Stimulated activated CD8-positive, alpha-beta memory T cell treated with anti-CD3 and anti-CD28 coated beads, Interleukin-4, amount 100 ng/mL, for 4 hours (primary cell): ENCODE results near the gene GAGE10.

Experiments
- DNase-seq, 2 donors: peaks; one replicate each; pipeline ENCODE4 v3.0.0-alpha.2; 2020; ENCODE audit warnings: low read depth in 2 of 2, low spot score in 1 of 2

GAGE10 gene, protein sequence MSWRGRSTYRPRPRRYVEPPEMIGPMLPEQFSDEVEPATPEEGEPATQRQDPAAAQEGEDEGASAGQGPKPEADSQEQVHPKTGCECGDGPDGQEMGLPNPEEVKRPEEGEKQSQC

DNA sequence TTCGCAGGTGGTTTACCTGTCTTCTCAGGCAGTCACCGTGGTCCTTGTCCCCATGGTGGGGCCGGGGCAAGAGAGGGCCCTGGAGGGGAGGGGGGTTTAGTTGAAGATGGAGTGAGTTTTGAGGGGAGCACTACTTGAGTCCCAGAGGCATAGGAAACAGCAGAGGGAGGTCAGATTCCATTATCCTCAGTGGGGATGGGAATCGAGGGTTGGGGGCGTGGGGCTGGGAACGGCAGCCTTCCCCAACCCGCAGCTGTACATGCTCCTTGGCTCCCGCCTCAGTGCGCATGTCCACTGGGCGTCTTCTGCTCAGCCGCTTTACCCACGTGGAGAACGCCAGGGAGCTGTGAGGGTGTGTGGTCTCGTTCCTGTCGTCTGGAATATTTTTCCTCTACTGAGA, at the start of gene GAGE10:
TSS of gene GAGE10 (plus strand) at position 301 of the 400 bp plus-strand sequence. CDS start 1,214 bp downstream, outside the sequence.
- DNase-seq, result no peak

DNA sequence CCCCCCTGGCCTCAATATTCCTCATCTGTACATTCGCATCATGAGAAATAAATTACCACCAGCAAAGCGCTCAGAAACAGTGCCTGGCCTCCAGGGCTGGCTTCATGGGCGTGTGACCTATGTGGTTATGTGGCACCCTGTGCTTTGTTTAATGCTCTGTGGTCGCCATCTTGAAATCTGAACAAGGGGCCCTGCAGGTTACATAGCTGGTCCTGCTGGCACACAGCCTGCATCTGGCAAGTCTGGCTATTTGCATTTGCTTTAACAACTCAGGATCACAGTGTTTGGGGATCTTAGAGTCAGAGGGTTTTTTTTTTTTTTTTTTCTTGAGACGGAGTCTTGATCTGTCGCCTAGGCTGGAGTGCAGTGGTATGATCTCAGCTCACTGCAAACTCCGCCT, 48.8 kb upstream of the GAGE10 start:
- DNase-seq, result no peak

DNA sequence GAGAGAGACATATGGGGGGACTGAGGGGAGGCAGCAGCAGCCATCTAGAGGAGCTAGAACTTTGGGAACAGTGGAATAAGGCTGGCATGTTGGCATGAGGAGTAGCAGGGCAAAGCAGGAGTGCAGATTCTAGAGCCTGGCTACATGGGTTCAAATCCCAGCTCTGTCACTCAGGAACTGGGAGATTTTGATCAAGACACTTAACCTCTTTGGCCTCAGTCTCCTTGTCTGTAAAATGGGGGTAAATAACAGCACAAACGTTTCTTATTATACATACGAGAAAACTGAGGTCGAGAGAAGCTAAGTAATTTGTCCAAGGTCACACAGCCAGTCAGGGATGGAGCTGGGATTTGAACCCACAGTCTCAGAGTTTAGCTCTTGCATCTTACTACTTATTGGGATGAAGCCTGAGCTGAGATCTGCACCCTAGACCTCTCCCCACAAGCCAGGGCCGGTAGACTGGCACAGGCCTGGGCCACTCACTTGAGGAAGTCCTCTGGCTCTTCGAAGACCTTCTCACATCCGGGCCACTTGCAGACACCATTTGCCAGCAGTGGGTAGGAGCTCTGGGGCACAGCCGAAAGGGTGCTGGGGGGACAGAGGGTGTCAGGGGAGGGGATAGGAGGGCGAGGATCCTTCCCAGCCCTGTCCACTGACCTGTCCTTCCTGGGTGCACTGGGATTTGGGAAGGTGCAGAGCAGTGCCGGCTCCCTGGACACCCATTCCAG, 47.0 kb upstream of the GAGE10 start:
- DNase-seq, result no peak

DNA sequence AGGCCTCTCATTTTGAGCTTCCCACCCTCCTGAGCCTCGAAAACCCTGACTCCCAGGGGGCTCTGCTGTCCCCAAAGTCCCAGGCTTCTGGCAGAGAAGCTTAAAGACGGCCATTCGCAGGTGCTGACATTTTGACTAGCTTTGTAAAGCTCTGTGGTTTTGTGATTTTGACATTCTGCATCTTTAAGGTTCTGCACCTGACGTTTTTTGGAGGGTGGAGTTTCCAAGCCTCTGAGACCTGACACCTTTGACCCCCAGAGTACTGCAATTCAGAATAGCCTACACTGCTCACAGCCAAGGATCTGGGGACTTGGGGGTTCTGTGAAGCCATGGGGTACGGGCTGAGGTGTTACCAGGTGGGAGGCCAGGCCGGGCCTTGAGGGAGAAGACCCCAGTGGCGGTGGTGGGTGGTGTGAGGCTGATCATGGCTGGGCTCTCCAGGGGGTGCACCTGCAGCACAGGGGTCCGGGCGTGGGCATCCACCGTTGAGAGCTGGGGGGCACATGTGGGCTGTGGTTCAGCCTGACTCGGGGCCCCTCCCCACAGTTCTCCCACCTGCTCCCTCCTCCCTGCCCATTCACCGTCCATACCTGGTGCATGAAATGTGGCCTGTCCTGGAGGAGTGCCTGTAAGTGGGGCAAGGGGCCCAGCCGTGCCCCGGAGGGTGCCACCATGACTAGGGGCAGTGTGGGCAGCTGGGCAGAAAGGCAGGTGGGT, 46.2 kb upstream of the GAGE10 start:
- no peak for DNase-seq

DNA sequence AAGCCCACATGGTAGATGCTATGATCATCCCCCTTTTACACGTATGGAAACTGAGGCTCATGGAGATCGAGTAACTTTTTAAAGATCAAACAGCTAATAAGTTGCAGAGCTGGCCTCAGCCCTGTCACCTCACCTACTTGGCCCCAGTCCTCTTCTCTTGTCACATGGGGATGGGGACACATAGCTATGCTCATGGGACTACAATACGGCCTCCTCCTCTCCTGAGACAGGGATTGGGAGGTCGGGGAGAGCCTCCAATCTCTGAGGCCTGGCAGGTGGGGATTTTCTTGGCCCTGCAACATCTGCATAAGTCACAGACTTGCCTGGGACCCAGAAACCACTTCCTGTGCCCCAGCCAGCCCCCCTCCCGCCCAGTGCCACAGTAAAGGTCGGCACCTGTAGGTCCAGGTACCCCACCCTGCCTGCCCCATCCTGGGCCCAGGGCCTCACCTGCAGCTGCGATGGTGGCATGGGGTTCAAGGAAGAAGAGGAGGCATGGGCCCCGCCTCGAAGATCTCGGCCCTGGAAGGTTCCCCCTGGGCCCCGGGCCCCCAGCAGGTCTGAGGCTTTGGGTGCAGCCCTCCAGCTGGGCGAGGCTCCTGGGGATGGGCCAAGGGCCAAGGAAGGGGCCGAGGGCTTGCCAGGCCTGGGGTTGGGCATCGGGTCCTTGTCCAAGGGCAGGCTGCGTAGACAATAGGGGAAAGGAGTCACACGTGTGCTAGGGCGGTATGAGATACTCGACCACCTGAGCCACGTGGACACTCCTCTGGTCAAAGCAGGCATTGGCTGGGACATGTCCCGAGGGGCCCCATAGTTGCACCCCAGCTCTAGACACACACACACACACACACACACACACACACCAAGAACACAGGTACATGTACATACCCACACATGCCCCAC, 45.3 kb upstream of the GAGE10 start:
- DNase-seq, result no peak

DNA sequence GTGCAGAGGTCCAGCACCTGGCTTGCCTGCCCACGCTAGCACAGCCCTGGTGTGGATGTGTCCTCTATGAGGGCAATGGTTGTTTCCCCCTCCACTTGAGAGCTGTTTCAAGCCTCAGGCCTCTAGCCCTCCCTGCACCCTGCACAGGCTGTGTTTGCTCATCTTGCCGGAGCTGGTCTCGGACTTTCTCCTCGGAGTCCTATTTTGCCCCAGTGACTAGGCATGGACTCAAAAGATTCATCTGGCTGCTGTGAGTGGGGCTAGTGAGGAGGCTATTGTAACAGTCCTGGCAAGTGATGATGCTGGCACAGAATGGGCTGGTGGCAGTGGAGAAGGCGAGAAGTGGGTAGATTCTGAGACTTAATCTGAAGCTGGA, 44.7 kb upstream of the GAGE10 start:
- no peak for DNase-seq

DNA sequence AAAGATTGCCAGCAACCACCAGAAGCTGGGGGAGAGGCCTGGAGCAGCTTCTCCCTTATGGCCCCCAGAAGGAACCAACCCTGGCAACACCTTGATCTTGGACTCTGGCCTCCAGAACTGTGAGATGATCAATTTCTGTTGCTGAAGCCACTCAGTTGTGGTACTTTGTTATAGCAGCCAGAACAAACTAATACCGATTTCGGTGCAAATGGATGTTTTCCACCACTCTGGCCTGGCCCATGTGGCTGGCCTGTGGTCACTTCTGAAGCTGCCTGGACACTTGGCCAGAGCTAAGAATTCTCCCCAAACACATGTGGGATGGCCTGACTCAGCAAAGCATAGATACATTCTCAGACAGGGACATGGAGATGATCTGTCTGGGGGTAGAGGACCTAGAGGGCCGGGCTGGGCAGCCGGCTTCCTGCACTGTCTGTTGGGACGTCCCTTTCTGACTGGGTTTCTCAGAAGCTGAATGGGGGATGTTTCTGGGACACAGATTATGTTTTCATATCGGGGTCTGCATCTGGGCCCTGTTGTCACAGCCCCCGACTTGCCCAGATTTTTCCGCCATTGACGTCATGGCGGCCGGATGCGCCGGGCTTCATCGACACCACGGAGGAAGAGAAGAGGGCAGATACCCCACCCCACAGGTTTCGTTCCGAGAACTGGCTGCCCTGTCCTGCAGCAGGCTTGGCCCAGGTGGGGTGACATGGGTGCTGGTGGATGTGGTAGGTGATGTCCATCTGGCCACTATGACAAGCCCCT, 43.0 kb upstream of the GAGE10 start:
- DNase-seq, result no peak

DNA sequence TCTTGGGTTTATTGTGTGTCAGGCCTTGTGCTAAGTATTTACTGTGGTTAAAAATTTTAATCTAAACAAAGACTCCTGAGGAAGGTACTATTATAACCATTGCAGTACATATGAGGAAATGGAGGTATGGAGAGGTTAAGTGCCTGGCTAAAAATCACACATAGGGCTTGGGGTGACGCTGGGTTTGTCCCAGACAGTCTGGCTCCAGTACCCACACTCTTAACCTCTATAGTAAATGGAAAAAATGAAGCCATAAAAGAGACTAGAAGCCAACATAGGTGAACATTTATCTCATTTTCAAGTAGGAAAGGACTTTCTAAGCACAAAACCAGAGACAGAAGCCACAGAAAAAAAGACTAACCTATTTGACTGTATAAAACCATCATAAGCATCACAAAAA, 40.8 kb upstream of the GAGE10 start:
- no peak for DNase-seq

DNA sequence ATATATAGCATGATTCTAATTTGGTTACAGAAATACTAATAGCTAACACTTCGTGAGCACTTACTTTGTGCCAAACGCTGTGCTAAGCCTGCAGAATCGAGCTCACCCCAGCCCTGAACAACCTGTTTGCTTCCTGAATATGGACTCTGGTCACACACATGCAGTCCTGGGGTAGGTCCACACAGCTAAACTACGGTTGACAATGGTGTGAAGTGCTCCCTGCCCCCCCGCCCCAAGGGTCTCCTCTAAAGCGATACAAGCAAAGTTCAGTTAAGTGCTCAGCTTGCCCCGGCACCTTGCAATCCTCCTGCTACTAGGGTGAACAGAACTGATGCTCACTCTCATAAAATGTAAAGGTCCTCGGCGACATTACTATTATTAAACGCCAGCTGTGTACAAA, 39.8 kb upstream of the GAGE10 start:
- no peak for DNase-seq

DNA sequence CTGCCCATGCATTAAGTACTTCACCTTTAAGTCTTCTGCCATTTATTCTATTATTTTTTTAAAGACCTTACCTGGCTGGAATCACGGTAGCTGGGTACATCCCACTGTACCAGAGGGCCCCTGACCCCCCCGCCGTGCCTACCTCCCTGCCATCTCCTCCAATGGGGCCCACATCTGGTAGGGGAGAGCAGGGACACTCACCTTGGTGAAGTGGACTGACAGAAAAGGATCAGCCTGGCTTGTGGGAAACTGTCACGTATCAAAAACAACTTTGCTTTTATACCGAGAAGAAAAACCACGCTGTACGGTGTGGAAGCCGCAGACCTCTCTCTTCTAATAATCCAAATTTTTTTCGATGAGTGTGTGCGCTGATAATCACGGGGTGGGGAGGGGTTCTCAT, 39.0 kb upstream of the GAGE10 start, which contains the start of gene FOXP3:
TSS of gene FOXP3 (minus strand) at position 251 of the 400 bp plus-strand sequence. CDS start 6,205 bp downstream, outside the sequence.
- no peak for DNase-seq

DNA sequence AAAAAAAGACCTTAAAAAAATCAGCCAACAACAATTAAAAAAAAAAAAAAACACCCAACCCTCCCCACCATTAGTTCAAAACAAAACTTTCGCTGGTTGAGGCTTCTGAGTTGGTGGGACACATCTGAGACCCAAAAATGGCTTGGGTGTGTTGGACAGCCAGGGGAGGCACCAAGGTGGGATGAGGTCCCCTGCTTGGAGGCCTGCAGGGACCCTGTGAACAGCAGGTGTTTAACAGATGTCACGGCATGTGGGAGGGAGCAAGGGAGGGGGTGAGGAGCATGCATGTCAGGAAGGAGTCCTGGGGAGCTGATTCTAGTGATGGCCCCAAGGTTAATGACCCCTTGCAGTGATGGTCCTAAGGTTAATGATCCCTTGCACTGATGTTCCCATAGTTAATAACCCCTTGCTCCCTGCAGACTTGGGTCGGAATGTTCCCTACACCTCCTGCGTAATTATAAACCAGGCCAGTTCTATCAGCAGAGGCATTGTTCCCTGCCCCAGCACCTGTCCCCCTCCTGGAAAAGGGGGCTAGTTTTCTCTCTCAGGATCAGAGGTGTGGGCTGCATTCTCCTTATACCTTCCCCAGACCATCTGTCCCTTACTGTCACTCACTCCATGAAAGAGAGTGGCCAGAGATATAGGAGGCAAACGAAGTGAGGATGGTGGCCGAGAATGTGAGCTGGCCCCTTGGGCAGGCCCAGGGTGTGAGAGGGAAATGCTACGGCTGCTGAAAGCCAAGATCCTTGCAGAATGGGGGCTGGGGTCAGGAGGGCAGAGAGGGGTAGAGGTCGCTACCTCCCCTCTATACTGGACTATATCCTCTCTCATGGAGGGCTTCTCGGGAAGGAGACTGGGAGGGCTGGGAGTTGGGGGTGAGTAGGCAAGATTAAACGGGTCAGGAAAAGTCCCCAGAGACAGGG, 36.7 kb upstream of the GAGE10 start:
- DNase-seq, result no peak

DNA sequence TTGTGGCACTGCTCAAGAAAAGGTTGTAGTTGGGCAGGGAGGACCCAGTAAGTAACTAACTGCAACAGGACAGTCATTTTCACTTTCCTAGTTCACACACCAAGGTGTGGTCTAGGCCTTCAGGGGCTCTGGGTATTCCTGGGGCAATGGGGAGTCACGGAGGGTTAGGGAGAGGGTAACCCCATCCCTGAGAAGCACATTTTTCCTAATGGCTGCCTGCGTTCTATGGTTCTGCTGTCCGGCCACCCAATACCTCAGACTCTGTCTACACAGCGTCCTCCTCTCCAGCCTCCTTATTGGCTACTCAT, 34.8 kb upstream of the GAGE10 start:
- DNase-seq, result no peak

DNA sequence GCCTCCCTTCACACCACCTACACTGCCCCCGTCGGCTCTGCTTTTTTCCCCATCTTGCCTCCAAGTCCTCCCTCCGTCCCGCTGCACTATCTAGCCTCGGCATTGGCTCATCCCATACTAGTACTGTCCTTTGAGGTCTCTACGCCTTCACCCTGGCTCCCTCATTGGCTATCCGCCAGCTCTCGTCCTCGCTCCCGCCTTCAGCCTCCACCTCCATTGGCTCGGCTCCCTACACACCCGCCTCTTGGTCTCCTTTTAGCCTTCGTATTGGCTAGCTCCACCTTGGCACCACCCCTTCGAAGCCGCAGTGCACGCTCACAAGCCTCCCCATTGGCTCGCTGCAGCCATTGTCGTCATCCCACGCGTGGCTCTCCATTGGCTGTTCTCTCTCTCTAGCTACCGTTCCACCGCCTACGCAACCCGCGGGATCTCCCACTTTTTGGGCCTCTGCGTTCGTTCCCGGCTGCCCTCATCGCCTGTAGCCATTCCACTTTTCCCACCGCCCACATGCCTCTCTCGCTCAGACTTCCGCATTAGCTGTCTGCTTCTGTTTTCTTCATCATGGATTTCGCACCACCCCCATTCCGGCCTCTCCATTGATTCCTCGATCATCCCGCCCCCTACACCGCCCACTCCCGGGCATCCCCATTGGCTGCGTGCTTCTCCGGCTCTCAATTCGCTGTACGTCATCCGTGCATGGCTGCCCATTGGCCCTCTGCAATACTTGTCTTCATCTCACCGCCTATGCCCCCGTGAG, 34.3 kb upstream of the GAGE10 start:
- peak; percentile 85 to 92 for DNase-seq

DNA sequence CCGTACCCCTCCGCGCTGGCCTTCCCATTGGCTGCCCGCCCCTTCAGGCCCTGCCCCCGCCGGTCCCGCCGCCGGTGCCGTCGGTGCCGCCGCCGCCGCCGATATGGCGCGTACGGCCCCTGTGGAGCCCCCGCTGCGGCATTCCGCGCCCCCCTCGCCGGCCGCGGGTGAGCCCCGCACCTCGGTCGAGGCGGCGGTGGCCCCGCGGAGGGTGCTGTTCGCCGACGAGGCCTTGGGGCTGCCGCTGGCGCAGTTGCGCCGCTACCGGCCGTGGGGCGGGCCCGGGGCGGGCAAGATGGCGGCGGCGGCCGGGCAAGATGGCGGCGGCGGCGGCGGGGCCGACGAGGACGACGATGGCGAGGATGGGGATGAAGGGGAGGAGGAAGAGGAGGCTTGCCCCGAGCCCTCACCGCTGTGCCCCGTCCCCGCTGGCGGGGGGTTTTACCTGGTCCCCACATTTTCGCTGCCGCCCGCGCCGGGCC, 33.6 kb upstream of the GAGE10 start, which contains the start of gene PPP1R3F:
TSS of gene PPP1R3F (plus strand) at position 27 of the 482 bp plus-strand sequence. CDS start at position 104, 77 bp downstream.
- DNase-seq, result no peak

DNA sequence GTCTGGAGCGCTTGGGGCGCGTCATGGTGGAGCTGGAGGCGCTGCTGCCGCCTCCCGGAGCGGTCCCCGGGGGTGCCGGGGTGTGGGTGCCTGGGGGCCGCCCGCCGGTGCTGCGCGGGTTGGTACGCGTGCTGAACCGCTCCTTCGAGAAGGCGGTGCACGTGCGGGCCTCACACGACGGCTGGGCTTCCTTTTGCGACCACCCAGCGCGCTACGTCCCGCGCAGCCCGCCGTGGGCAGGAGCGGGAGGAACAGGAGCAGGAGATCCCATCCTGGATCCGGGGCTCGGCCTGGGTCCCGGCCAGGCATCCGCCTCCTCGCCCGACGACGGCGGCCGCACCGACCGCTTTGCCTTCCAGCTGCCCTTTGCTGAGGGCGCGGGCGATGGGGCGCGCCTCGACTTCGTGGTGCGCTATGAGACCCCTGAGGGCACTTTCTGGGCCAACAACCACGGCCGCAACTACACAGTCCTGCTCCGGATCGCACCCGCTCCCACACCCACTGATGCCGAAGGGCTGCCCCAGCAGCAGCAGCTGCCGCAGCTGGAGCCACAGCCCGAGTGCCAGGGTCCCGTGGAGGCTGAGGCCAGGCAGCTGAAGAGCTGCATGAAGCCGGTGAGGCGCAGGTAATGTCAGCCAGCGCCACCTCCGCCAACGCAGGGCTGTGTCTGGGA, 33.1 kb upstream of the GAGE10 start:
- DNase-seq, result no peak

DNA sequence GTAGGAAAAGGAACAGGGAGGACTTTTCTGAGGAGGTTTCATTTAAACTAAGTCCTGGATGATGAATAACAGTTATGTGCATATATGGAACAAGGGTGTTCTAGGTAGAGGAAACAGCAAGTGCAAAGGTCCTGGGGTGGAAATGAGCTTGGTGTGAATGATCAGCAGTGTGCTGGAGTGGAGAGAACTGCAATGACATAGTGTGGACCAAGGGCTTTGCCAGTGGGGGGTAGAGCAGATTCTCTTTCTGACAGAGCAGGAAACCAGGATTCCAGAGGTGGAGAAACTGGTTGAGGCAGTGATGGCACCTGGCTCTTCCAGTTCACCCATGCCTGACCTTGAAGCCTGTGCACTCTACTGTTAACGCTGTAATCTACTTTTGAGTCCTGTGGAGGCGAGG, 32.1 kb upstream of the GAGE10 start:
- no peak for DNase-seq

DNA sequence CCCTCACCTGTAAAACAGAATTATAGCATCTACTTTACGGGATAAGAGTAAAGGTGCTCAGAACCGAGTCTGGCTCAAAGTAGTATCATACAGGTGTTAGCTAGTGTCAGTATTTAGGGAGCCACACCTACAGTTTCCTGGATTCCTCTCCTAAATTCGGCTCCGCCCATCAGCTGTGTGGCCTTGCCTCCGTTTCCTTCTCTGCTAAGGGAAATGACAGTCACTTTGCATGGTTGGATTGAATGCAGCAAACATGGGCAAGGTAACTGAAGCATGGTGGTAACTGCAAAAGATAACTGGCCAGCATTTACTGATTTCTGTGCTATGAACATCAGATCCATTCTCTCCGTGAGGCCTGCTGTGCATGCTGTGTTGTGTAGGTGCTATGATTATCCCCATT, 31.0 kb upstream of the GAGE10 start:
- no peak for DNase-seq

DNA sequence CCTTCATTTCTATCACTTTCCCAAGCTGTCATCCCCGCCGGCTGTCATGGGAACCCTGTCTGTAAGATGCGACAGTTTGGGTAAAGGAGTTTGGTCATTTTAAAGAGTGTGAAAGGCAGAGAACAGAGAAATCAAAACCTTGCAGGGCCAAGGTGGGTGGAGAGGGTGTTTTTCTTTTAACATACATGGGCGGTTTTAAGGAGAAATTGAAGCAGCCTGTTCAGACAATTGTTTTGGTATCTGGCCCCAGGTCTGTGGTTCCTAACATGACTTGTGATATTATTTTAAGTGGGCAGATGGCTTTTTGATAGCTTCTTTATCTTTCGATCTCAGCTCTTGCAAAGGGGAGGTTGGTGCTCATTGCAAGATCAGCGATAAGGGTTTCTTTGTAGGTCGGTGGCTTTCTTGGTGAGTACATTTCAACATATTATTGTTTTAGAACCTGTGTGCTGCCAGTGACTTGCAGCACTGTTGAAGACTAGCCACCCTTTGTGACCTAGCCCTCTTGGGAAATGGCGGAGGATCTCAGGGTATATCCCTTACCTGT, 30.2 kb upstream of the GAGE10 start:
- DNase-seq, result no peak
